ENCODE measurements around the gene FAM151A.

- TF ChIP-seq EZH2 (IDR thresholded peaks at IDR 0.05; ENCODE audit: borderline replicate concordance, low read depth, low read length, severe bottlenecking) (no peak), CTCF (IDR thresholded peaks at IDR 0.05; ENCODE audit: extremely low read depth in 1 of 2, insufficient read depth in 1 of 2, low read depth in 1 of 2, low read length in 2 of 2) (no peak), POLR2A (IDR thresholded peaks at IDR 0.05; ENCODE audit: low read depth, low read length) (no peak), FOS (IDR thresholded peaks at IDR 0.05; ENCODE audit: borderline replicate concordance, insufficient read depth, low read length) (no peak), POLR2AphosphoS5 (IDR thresholded peaks at IDR 0.05; ENCODE audit: insufficient read depth, low read depth, low read length) (no peak)
Measured at GRCh38 chr1:54597455-54598030, 25.8 kb downstream of the FAM151A start.

Measured in endothelial cell of umbilical vein (primary cell).